PC-9 (cell line): ENCODE data around the gene STX8. TPM values are rescaled to one million over a fixed set of nuclear protein-coding genes. Genes with fewer than 3 reads are reported as not detected.

Source experiments
- BruUV-seq: library from RNA; stranded (reverse); fragments of 400-500 nt; replicated peaks from 2 replicates; lab custom pipeline; 2021; lab: Mats Ljungman, UMichigan
- CTCF ChIA-PET: fragments of 300-600 bp; sonication (Branson Sonifier 250); formaldehyde crosslinking; loops from one replicate; lab custom pipeline; 2022; ENCODE audit warnings: antibody characterized with exemption; lab: Charles Lee
- POLR2A ChIA-PET: fragments of 300-600 bp; sonication (Branson Sonifier 250); formaldehyde crosslinking; loops from one replicate; lab custom pipeline; 2022; ENCODE audit warnings: antibody characterized with exemption; ENCODE audit not compliant: unreplicated experiment; lab: Charles Lee
- DNase-seq, 2 experiments: peaks; one replicate each; pipeline versions ENCODE4 v3.0.0 to v3.0.0-alpha.2; 2015 to 2022; ENCODE audit warnings: mixed read lengths in 1 of 2
- H2AFZ ChIP-seq: fragments of 200-600 bp; sonication (generic); 2 replicates; pipeline ENCODE4 v1.8.1; 2017; ENCODE audit warnings: antibody characterized with exemption
- H3F3A ChIP-seq: fragments of 200-600 bp; sonication (generic); 2 replicates; pipeline ENCODE4 v1.8.1; 2017; ENCODE audit warnings: antibody characterized with exemption, mild to moderate bottlenecking, low read depth; ENCODE audit not compliant: insufficient read depth
- H3K27ac ChIP-seq: fragments of 200-600 bp; sonication (generic); 2 replicates; pipeline ENCODE4 v1.6.1; 2016; ENCODE audit warnings: mixed run types
- H3K27me3 ChIP-seq: fragments of 200-600 bp; sonication (generic); 2 replicates; pipeline ENCODE4 v1.6.1; 2016; ENCODE audit warnings: low read depth, mixed run types; ENCODE audit not compliant: insufficient read depth
- H3K36me3 ChIP-seq: fragments of 200-600 bp; sonication (generic); 2 replicates; pipeline ENCODE4 v1.6.1; 2016; ENCODE audit warnings: low read depth, mixed run types
- H3K4me1 ChIP-seq: fragments of 200-600 bp; sonication (generic); replicated peaks from 2 replicates; pipeline ENCODE4 v1.6.1; 2016; ENCODE audit warnings: mixed run types; ENCODE audit not compliant: insufficient read depth
- H3K4me2 ChIP-seq: fragments of 200-600 bp; sonication (generic); 2 replicates; pipeline ENCODE4 v1.6.1; 2017; ENCODE audit warnings: mixed run types
- H3K4me3 ChIP-seq: fragments of 200-600 bp; sonication (generic); 2 replicates; pipeline ENCODE4 v1.6.1; 2016; ENCODE audit warnings: mixed run types
- H3K79me2 ChIP-seq: fragments of 200-600 bp; sonication (generic); 2 replicates; pipeline ENCODE4 v1.6.1; 2017; ENCODE audit warnings: low read depth, mixed run types
- H3K9me2 ChIP-seq: fragments of 200-600 bp; sonication (generic); 2 replicates; pipeline ENCODE4 v1.8.1; 2017; ENCODE audit warnings: mild to moderate bottlenecking; ENCODE audit not compliant: insufficient read depth
- H3K9me3 ChIP-seq: fragments of 200-600 bp; sonication (generic); 2 replicates; pipeline ENCODE4 v1.8.1; 2016; ENCODE audit warnings: low read depth; ENCODE audit not compliant: insufficient read depth
- H4K20me1 ChIP-seq: fragments of 200-600 bp; sonication (generic); 2 replicates; pipeline ENCODE4 v1.8.1; 2017; ENCODE audit not compliant: insufficient read depth
- EZH2 ChIP-seq: fragments of 200-600 bp; sonication (generic); IDR thresholded peaks from 2 replicates; pipeline ENCODE4 v1.8.0; 2017; ENCODE audit warnings: antibody characterized with exemption, low read depth
- intact Hi-C: fragments of 100-400 bp; cut with micrococcal nuclease; formaldehyde crosslinking; loops from one replicate; pipeline ENCODE4 v1.10.0; 2022; ENCODE audit not compliant: unreplicated experiment
- total RNA-seq: library from RNA; stranded (reverse); gene quantifications from 2 replicates; pipeline ENCODE4 v1.2.3, GENCODE V29; 2021
- TF ChIP-seq, protein P1 (sequence below): fragments of 200-600 bp; sonication (generic); conservative IDR thresholded peaks from 2 replicates; pipeline ENCODE4 v1.6.1; 2017; ENCODE audit warnings: mixed run types, antibody characterized with exemption, mild to moderate bottlenecking, moderate library complexity

STX8 gene
- total RNA-seq, 1 experiment from 2014 or later: 60.6 TPM

DNA sequence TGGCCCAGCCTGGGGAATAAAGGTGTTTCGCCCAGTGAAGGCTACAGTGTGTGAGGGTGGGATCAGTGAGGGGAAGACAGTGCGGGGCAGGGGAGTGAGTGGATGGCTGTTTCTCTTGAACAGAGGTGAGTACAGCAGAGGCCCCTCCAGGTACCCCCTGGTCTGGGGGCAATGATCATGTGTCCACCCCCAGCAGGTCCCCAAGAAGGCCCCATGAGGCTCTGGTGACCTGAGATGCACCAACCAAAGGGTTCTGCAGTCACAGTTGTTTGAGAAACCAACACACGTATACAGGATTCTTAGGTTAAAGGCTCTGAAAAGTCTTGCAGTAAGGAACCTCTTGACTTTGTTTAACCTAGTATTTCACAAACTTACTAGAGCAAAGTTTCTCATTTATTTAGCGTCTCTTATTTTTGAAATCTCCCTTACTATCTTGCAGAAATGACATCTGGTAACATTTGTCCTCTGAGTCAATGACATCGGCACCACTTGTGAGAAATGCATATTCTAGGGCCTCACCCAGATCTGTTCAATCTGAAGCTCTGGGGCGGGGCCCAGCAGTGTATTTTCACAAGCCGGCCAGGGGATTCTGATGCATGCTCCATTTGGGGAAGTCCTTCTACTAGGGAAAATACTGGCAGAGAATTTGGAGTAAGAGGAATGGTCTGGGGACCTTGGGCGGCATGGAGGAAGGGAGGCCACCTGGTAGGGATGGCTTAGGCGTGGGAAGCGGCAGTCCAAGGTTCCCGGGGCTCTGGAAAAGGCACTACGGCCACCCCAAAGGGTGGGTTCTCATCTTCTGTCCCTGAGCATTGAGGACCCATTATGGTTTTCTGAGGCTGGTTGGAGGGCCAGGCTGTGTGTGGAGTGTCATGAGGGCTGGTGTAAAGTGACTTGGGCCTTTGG, 337.0 kb downstream of the STX8 start:
- no peaks in the 10 kb centered on the region for H3K27me3 ChIP-seq
- no peaks in the 10 kb centered on the region for H3K79me2 ChIP-seq
- no peaks in the 10 kb centered on the region for H3K9me2 ChIP-seq
- H3F3A ChIP-seq: no peaks in the 10 kb centered on the region
- H3K9me3 ChIP-seq: no peaks in the 10 kb centered on the region
- no peaks in the 10 kb centered on the region for H4K20me1 ChIP-seq
- H3K4me3 ChIP-seq: no peak overlapping the region
- H3K36me3 ChIP-seq: no peaks in the 10 kb centered on the region
- no peak for TF ChIP-seq EZH2
- TF ChIP-seq, protein P1, sequence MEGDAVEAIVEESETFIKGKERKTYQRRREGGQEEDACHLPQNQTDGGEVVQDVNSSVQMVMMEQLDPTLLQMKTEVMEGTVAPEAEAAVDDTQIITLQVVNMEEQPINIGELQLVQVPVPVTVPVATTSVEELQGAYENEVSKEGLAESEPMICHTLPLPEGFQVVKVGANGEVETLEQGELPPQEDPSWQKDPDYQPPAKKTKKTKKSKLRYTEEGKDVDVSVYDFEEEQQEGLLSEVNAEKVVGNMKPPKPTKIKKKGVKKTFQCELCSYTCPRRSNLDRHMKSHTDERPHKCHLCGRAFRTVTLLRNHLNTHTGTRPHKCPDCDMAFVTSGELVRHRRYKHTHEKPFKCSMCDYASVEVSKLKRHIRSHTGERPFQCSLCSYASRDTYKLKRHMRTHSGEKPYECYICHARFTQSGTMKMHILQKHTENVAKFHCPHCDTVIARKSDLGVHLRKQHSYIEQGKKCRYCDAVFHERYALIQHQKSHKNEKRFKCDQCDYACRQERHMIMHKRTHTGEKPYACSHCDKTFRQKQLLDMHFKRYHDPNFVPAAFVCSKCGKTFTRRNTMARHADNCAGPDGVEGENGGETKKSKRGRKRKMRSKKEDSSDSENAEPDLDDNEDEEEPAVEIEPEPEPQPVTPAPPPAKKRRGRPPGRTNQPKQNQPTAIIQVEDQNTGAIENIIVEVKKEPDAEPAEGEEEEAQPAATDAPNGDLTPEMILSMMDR: no peak
- CTCF ChIA-PET: no interaction called here
- H2AFZ ChIP-seq: no peak overlapping the region
- BruUV-seq: no TSS peak
- intact Hi-C loops: no loop called here
- DNase-seq: no peak
- POLR2A ChIA-PET: no interaction called here
- no peak overlapping the region for H3K4me2 ChIP-seq
- no peaks in the 10 kb centered on the region for H3K4me1 ChIP-seq
- H3K27ac ChIP-seq: no peak overlapping the region

DNA sequence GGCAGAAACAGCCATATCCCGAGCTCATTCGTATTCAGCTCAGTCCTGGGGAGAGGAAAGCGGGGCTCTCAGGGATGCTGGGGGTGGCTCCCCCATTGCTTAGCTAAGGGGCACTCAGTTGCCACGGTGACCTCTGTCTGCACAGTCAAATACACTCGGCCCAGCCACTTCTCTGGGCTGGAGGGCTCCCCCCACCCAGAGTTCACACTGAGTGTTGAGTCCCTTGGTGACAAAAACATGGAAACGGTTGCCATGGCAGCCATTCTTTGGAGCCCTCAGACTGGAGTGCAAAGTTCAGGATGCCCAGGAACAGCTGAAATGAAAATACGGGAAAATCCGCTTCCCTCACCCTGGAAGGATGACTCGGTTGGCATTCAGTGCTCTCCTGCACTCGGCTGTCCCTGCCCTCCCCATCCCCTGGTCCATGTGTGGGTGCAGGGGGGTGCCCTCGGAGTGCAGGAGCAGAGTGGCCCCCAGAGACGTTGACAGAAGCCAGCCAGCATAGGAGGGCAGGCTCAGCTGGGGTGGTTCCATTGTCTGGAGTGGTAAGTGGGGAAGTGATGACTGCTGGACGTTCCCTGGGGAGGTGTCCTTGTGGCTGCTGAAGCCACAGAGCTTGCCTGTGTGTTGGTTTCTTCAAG, 337.8 kb downstream of the STX8 start:
- no peaks in the 10 kb centered on the region for H3K27me3 ChIP-seq
- H3K36me3 ChIP-seq: no peaks in the 10 kb centered on the region
- CTCF ChIA-PET: no interaction called here
- no peak overlapping the region for H3K4me2 ChIP-seq
- no peak overlapping the region for H3K4me3 ChIP-seq
- no peaks in the 10 kb centered on the region for H3K79me2 ChIP-seq
- intact Hi-C loops: no loop called here
- H2AFZ ChIP-seq: no peak overlapping the region
- no peak for TF ChIP-seq EZH2
- TF ChIP-seq, protein P1: no peak
- no peak for DNase-seq
- POLR2A ChIA-PET: no interaction called here
- H3K9me3 ChIP-seq: no peaks in the 10 kb centered on the region
- no peaks in the 10 kb centered on the region for H4K20me1 ChIP-seq
- H3K9me2 ChIP-seq: no peaks in the 10 kb centered on the region
- BruUV-seq: no TSS peak
- no peaks in the 10 kb centered on the region for H3F3A ChIP-seq
- H3K27ac ChIP-seq: no peak overlapping the region
- no peaks in the 10 kb centered on the region for H3K4me1 ChIP-seq

DNA sequence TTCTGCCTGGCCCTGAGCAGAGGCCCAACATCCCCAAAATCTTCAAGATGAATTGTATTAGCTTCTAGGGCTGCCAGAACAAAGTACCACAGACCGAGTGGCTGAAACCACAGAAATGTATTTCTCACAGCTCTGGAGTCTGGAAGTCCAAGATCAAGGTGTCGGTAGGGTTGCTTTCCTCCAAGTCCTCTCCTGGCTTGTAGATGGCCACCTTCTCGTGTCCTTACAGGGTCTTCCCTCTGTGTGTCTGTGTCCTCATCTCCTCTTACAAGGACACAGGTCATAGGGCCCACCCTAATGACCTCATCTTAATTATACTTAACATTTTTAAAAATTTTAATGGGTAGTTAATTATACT, 338.6 kb downstream of the STX8 start:
- Histone ChIP-seq H3K27ac (no peak overlapping the region), H2AFZ (no peak overlapping the region), H3K9me2 (no peaks in the 10 kb centered on the region), H3K4me2 (no peak overlapping the region), H3K27me3 (no peaks in the 10 kb centered on the region), H4K20me1 (no peaks in the 10 kb centered on the region), H3K36me3 (no peaks in the 10 kb centered on the region), H3K4me3 (no peak overlapping the region), H3K4me1 (no peaks in the 10 kb centered on the region), H3K9me3 (no peaks in the 10 kb centered on the region), H3F3A (no peaks in the 10 kb centered on the region), H3K79me2 (no peaks in the 10 kb centered on the region)
- no peak for DNase-seq
- TF ChIP-seq EZH2: no peak
- TF ChIP-seq, protein P1: no peak
- intact Hi-C loops: no loop called here
- ChIA-PET POLR2A (no interaction called here), CTCF (no interaction called here)
- no TSS peak for BruUV-seq
